GM18951 (cell line): ENCODE measurements around the gene VCL.

Experiments used
- POLR2A ChIP-seq: IDR thresholded peaks from 4 replicates; pipeline ENCODE4 v1.6.1; 2011; ENCODE audit warnings: mild to moderate bottlenecking; ENCODE audit not compliant: insufficient read length, insufficient read depth; ENCODE audit errors: extremely low read depth
- in situ Hi-C: fragments of 300-500 bp; cut with MboI; formaldehyde crosslinking; loops from one replicate; pipeline ENCODE4 v1.12.0; 2022; ENCODE audit warnings: low sequenced_read_pairs, mixed read lengths, inconsistent platforms; ENCODE audit not compliant: unreplicated experiment

The VCL gene

DNA sequence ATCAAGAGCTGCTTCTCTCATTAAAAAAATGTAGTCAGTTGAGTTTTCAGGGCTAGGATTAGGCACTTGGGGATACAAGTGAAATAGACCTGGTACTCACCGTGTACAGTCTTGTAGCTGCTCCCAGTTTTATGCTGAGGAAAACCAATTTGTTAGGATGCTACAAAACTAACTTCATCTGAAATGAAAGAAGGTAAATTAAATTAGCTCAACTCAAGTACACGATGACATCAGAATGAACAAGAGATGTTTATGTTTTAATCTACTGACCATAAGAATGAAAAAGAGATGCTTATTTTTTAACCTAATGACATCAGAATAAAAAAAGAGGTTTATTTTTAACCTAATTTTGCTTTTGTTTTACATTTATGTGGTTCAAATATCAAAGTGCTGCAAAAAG, 79.0 kb downstream of the VCL start:
- in situ Hi-C loops, result no loop called here
- no peak for TF ChIP-seq POLR2A

DNA sequence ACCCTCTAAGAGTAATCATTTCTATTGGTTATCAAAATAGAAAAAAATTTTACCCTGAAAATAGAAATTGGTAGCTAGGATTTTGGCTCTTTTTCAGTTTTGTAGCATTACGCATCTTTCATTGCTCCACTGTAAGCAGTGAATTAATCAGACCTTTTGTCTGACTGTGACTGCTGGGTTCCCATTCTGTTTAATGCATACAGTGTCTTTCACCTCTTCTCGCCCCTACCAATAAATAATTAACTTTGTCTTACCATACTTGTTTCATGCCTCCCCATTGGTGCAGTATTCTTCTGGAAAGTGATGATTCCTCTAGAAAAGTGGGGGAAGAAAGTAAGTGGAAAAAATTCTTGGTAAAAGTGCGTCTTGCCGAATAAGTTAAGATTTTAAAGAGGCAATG, 79.5 kb downstream of the VCL start:
- in situ Hi-C loops, result no loop called here
- TF ChIP-seq POLR2A, result no peak

- in situ Hi-C loops, result no loop called here
- no peak for TF ChIP-seq POLR2A
Observed at GRCh38 chr10:74078037-74078436, 80.1 kb downstream of the VCL start.

DNA sequence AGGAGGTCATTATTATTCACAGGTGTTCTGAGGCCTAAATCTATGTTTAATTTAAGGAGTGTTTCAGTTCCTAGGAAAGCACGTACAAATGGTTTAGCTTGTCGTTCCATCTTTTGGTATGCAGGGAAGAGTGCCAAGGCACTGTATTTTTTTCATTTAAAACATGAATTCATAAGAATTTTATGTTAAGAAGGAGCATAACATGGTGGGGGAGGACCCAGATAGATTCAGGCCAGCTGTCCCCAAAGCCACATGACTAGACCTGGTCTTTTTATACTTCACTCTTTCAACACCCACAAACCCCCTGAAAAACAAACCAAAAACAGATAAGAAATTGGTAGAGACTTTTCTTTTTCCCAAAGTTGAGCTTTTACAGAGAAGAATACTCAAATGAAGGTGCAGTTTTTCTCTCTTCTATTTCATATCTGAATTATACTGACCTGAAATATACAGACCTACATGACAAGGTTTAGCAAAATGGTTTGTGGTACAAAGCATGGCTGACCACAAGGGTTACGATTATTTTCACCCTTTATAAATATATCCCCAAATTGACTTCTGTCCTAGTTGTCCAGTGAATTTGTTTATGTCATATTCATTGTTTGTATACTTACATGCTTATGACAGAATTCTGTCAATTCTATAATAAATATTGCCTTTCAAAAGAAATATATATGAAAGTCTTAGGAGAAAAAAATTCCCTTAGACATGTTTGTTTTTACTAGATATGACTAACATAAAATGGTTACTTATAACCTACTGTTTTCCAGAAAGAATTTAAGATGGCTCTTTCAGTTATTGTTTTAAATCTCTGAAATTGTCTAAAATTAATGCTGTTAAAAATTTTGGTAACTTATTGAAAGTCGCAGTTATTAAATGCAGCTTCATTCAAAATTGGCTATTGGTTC, 81.4 kb downstream of the VCL start:
- no peak for TF ChIP-seq POLR2A
- in situ Hi-C loops, result no loop called here

DNA sequence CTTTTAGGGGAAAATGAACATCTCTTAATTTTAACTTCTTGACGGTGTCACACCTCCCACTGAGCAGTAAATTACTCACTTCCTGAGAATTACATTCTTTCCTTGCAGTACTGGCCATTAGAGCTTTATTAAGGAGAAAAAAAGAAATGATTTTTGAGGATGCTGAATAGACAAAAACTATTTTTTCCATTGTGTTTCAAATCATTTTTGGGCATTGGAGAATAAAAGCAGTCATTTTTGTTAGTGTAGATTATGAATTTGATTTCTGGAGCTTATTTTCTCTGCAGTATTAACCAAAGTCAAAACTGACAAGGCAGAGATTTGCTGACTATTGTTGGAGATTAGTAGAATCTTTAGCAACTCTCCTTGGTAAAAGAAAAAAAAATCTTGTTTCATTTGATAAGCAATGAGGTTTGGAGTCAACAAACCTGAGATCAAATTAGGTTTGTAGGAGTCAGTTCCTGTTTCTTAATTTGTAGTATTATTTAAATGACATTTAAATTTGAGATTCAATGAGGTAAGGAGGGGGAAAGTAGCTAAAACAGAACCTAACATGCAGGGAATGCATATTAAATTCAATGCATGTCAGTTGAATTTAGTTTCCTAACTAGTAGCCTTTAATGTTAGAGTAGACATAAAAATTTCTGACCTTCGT, 82.1 kb downstream of the VCL start:
- in situ Hi-C loops, result no loop called here
- TF ChIP-seq POLR2A, result no peak

DNA sequence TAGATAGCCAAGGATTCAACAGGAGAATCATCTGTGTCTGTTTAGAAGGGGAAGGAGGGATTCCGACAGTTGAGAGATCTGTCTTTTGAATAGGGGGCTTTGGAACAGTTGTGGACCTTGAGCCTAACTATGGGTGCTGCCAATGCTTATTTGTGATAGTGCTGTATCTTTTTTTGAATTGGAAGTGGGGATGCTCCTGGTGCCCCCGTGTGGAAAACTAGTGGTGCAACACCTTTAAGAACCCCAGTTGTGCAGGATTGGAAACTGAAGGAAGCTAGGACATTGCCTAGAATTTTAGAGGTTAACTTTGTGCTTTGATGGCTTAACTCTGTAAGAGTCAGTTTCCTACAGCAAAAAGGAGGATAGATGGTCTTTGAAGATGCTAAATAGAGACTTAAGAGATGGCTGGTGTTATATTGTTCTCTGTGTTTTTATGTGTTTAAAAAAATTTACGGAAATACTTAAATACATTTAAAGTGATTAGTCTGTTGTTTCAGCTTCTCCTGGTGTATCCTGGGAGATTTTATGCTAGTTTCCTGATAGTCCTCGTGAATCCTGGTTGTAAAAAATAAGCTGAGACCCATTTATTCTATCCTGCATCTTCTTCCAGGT, 83.4 kb downstream of the VCL start:
- TF ChIP-seq POLR2A, result no peak

GRCh38 chr10:74081941-74082718, 84.2 kb downstream of the VCL start:
- no peak for TF ChIP-seq POLR2A

More for the DNA sequence above, 83.4 kb downstream of the VCL start:
- in situ Hi-C loops, result no loop called here

GRCh38 chr10:74083304-74083703, 85.4 kb downstream of the VCL start:
- in situ Hi-C loops, result no loop called here
- TF ChIP-seq POLR2A, result no peak

More at GRCh38 chr10:74081941-74082718, 84.2 kb downstream of the VCL start:
- in situ Hi-C loops, result no loop called here

- in situ Hi-C loops, result no loop called here
- no peak for TF ChIP-seq POLR2A
Observed at GRCh38 chr10:74084955-74085354, 87.0 kb downstream of the VCL start.

- in situ Hi-C loops, result no loop called here
- no peak for TF ChIP-seq POLR2A
Observed at GRCh38 chr10:74086317-74086716, 88.4 kb downstream of the VCL start.

GRCh38 chr10:74088722-74089121, 90.8 kb downstream of the VCL start:
- in situ Hi-C loops, result no loop called here
- TF ChIP-seq POLR2A, result no peak

- no peak for TF ChIP-seq POLR2A
- in situ Hi-C loops, result no loop called here
Observed at GRCh38 chr10:74092372-74092771, 94.5 kb downstream of the VCL start.

DNA sequence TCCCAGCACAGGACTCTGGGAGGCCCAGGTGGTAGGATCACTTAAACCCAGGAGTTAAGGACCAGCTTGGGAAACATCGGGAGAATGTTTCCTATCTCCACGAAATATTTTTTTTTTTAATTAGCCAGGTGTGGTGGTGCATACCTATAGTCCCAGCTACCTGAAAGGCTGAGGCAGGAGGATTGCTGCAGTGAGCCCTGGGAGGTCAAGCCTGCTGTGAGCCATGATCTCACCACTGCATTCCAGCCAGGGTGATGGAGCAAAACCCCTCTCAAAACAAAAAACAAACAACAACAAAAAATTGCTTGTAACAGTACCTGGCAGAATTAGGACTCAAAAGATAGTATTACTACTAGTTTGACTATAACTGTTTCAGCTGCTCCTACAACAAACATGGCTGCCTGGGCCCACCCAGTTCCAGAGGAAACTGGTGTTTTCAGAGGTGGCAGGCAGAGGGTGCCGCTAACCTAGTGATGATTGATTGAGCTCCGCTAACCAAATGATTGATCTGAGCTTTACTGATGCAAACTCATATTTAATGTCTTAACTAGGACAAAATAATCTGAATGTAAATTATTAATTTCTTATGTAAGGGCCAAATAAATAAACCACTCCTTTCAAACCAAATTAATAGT, 95.7 kb downstream of the VCL start:
- in situ Hi-C loops, result no loop called here
- no peak for TF ChIP-seq POLR2A

GRCh38 chr10:74094231-74094630, 96.3 kb downstream of the VCL start:
- no peak for TF ChIP-seq POLR2A
- in situ Hi-C loops, result no loop called here
